HG03097 (cell line): ENCODE data around the gene GKN1.

Experiments
- ATAC-seq: cut with Tn5 transposase; IDR thresholded peaks from one replicate; pipeline ENCODE4 v1.9.1; 2021; ENCODE audit not compliant: unreplicated experiment, low FRiP score

The GKN1 gene, protein sequence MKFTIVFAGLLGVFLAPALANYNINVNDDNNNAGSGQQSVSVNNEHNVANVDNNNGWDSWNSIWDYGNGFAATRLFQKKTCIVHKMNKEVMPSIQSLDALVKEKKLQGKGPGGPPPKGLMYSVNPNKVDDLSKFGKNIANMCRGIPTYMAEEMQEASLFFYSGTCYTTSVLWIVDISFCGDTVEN

GRCh38 chr2:68974251-68974650, at the start of gene GKN1:
Gene GKN1, plus strand, starts transcription at chr2:68974636. Its CDS starts 42 bp downstream, at chr2:68974678.
- no peak for ATAC-seq

DNA sequence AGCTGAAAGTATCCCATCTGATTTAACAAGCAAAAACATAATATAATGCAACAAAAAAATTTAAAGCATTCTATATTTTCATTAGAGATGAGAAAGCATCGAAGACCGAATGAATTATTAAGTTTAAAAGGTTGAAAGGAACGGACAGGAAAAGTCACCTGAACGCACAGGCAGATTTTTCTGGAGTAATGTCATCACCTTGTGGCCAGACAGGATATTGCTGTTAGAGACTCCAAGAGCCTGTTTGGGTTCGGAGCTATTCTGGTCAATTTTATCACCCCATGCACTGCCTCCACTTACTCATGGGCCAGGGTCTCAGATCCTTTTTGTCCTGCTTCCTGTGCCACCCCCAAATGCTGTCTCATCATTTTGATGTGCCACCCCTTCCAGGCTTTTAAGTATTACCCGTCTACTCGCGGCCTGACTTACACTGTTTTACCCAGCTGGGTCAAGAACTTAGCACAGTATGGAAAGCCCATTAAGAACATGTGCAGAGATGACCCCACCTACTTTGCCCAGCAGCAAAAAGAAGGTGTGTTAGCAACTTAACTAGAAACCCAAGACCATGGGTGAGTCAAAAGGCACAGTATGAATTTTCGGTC, 49.0 kb upstream of the GKN1 start:
- no peak for ATAC-seq

- ATAC-seq: no peak
Measured at GRCh38 chr2:68926796-68927195, 47.6 kb upstream of the GKN1 start.

DNA sequence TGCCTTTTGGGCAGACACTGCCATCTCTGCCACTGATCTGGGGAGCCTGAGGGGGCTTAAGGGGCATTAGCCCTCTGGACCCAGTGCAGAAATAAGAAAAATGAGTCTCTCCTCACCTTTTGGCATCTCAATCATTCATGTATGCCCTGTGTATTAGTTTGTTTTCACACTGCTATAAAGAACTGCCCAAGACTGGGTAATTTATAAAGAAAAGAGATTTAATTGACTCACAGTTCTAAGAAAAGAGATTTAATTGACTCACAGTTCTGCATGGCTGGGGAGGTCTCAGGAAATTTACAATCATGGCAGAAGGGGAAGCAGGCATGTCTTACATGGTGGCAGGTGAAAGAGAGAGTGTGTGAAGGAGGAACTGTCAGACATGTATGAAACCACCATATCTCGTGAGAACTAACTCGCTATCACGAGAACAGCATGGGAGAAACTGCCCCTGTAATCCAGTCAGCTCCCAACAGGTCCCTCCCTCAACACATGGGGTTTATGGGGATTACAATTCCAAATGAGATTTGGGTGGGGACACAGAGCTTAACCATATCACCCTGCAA, 43.2 kb upstream of the GKN1 start:
- no peak for ATAC-seq

GRCh38 chr2:68931799-68932198, 42.6 kb upstream of the GKN1 start:
- no peak for ATAC-seq

GRCh38 chr2:68932402-68932801, 42.0 kb upstream of the GKN1 start:
- ATAC-seq: no peak

DNA sequence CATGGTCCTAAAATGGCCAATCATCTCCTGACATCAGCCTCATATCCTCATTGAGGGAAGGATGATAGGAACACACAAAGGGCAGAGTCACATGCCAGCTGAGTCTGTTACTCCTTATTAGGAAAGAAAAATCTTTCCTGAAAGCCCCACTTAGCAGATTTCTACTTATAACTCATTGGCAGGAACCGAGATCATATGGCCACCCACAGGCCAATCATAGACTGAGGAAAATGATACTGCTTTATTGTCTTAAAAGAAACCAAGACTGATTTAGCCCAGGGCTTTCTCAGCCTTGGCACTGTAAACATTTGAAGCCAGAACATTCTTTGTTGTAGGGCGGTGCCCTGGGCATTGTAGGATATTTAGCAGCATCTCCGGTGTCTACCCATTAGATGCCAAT, 40.4 kb upstream of the GKN1 start:
- ATAC-seq: no peak

GRCh38 chr2:68935471-68935870, 39.0 kb upstream of the GKN1 start:
- no peak for ATAC-seq

DNA sequence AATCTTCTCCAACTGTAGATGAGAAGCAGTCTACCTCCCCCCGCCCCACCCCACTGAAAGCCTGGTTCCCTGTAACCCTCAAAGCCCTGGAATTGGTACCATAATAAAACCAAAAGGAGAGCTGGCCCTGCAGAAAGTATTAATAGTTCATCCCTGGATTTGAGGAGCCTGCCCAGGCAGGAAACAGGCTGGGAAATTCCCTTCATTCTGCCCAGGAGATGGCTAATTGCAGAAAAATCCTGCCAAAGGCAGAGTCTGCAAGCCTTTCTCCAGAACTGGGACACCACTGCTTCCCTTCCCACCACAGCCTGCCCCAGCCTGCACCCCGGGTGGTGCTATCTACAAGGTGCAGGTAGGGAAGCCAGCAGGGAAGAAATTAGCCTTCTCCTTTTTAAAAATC, 38.0 kb upstream of the GKN1 start:
- ATAC-seq: no peak

- ATAC-seq: no peak
Measured at GRCh38 chr2:68936889-68937288, 37.5 kb upstream of the GKN1 start.

GRCh38 chr2:68937346-68938055, 36.9 kb upstream of the GKN1 start:
- ATAC-seq: no peak

DNA sequence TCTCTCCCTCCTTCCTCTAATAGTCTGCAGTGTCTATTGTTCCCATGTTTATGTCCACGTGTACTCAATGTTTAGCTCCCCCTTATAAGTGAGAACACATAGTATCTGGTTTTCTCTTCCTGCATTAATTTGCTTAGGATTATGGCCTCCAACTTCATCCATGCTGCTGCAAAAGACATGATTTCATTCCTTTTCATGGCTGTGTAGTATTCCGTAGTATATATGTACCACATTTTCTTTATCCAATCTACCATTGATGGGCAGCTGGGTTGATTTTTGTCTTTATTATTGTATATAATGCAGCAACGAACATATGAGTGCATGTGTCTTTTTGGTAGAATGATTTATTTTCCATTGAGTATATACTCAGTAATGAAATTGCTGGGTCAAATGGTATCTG, 35.5 kb upstream of the GKN1 start:
- no peak for ATAC-seq

DNA sequence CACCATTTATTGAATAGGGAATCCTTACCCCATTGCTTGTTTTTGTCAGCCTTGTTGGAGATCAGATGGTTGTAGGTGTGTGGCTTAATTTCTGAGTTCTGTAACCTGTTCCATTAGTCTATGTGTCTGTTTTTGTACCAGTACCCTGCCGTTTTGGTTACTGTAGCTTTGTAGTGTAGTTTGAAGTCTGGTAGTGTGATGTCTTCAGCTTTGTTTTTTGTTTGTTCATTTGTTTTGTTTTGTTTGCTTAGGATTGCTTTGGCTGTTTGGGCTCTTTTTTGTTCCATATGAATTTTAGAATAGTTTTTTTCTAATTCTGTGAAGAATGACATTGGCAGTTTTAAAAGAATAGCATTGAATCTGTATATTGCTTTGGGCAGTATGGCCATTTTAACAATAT, 34.5 kb upstream of the GKN1 start:
- ATAC-seq: no peak

GRCh38 chr2:68940369-68940768, 34.1 kb upstream of the GKN1 start:
- ATAC-seq: no peak

DNA sequence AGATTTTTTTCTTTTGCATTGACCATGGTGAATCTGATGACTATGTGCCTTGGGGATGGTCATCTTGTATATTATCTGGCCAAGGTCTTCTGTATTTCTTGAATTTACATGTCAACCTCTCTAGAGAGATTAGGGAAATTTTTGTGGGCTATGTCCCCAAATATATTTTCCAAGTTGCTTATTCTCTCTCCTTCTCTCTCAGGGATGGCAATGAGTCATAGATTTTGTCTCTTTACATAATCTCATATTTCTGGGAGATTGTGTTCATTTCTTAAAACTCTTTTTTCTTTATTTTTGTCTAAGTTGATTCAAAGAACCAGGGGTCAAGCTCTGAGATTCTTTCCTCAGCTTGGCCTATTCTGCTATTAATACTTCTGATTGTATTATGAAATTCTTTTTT, 31.6 kb upstream of the GKN1 start:
- ATAC-seq: no peak

DNA sequence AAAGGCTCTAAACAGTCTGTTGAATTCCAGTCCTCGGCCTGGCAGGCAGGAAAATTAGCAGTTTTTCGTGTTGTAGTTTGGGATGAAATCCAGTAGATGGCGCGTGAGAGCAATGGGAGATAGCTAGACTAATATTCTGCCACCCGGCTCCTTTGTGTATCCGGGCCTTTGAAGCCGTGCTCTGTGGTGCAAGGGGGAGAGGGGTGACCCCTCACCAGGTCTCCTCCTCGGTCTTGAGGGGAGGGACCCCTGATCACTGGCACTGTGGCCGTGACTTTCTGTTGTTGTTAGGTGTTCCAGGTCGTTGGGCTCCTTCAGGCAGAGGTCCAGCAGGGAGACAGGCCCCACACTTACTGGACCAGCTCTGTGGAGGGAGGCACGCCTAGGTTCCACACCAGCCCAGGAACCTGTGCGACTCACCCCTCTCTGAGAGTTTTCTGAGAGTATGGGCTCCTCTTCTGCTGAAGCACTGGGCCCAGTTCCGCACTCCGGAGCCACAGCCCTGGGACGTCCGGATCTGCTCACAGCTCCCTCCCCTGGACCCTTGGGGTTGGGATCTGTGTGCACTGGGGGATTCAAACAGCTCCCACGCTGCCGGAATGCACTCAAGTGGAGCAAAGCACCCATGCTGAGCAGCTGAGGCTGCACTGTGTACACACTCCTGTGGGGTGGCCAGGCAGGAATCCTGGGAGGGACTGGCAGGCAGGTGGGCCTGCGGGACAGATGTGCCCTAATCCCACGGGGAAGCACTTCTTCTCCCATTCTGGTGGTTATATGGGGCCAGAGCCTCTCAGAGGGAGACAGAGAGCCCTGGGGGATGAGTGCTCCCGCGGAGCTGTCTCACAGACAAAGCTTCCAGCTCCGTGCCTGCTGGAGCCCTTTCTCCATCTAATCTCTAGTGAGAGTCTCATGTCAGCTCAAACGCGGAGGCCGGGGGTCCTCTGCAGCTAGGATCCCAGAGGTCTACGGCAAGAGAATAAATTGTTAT, 30.6 kb upstream of the GKN1 start:
- no peak for ATAC-seq

DNA sequence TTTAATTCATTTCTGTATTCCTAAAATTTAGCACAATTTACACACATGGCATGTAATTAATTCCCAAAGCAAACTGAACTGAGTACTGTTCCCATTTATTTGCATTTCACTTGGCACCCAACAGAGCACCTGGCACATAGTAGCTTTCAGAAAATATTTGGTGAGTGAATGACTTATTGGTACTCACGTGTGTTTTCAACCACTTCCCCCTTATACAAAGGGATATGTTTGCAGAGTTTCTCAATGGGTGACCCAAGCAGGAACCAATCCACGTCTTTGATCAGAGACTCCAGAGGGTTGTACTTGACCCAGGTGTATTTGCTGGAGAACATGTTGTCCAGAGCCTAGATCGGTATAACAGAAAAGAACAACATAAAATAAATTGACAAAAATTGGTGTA, 28.3 kb upstream of the GKN1 start:
- no peak for ATAC-seq

GRCh38 chr2:68948710-68949109, 25.7 kb upstream of the GKN1 start:
- ATAC-seq: no peak

GRCh38 chr2:68951899-68952298, 22.5 kb upstream of the GKN1 start:
- ATAC-seq: no peak

- no peak for ATAC-seq
Measured at GRCh38 chr2:68952887-68953521, 21.4 kb upstream of the GKN1 start, which contains the start of gene GKN2. Gene GKN2, minus strand, starts transcription at chr2:68952893. Its CDS starts 32 bp downstream, at chr2:68952861.
